H1 (cell line): ENCODE results near the gene SETD1B. TPM values are rescaled to one million over a fixed set of nuclear protein-coding genes. Genes with fewer than 3 reads are reported as not detected.

Experiments used
- CBX5 ChIP-seq: fragments of 300-800, 300-1000 bp; sonication (generic); IDR thresholded peaks from 2 replicates; pipeline ENCODE4 v1.7.1; 2016; ENCODE audit warnings: antibody characterized with exemption, low read length, low read depth
- CEBPB ChIP-seq: IDR thresholded peaks from 2 replicates; pipeline ENCODE4 v1.6.1; 2012; ENCODE audit warnings: low read depth, low read length
- EZH2 ChIP-seq: fragments of 200-600 bp; sonication (generic); IDR thresholded peaks from 2 replicates; pipeline ENCODE4 v1.7.1; 2012; ENCODE audit warnings: low read depth, mild to moderate bottlenecking, moderate library complexity, low read length, inconsistent platforms; ENCODE audit not compliant: severe bottlenecking
- FOSL1 ChIP-seq: IDR thresholded peaks from 2 replicates; pipeline ENCODE4 v1.6.1; 2011; ENCODE audit warnings: mild to moderate bottlenecking, low read depth, low read length, moderate library complexity; ENCODE audit not compliant: insufficient read depth
- JUN ChIP-seq: IDR thresholded peaks from 2 replicates; pipeline ENCODE4 v1.6.1; 2011; ENCODE audit warnings: low read depth, mild to moderate bottlenecking, improper control_type of control experiment, low read length
- KDM1A ChIP-seq: fragments of 200-600, 300-600 bp; sonication (generic); IDR thresholded peaks from 2 replicates; pipeline ENCODE4 v1.7.1; 2016; ENCODE audit warnings: mild to moderate bottlenecking, low read length, borderline replicate concordance
- KDM4A ChIP-seq: IDR thresholded peaks from one replicate; pipeline ENCODE4 v1.7.1; 2012; ENCODE audit warnings: low read depth, mild to moderate bottlenecking, moderate library complexity, low read length, inconsistent platforms; ENCODE audit not compliant: severe bottlenecking
- POLR2AphosphoS5 ChIP-seq: IDR thresholded peaks from 2 replicates; pipeline ENCODE4 v1.6.1; 2011; ENCODE audit warnings: low read depth, low read length
- RAD21 ChIP-seq, 2 experiments: IDR thresholded peaks in 1 of 2; conservative IDR thresholded peaks in 1 of 2; 2 replicates each; pipeline ENCODE4 v1.6.1; 2011; ENCODE audit warnings: low read depth in 2 of 2, low read length in 2 of 2, improper control_type of control experiment in 1 of 2, inconsistent platforms in 1 of 2, mild to moderate bottlenecking in 1 of 2, moderate library complexity in 1 of 2
- RXRA ChIP-seq: IDR thresholded peaks from 2 replicates; pipeline ENCODE4 v1.6.1; 2011; ENCODE audit warnings: low read depth, mild to moderate bottlenecking, low read length, moderate library complexity; ENCODE audit not compliant: insufficient read depth
- SAP30 ChIP-seq: fragments of 300-600 bp; sonication (generic); IDR thresholded peaks from 2 replicates; pipeline ENCODE4 v1.7.1; 2012; ENCODE audit warnings: low read length, moderate library complexity, mild to moderate bottlenecking, inconsistent platforms; ENCODE audit not compliant: insufficient read depth, insufficient replicate concordance
- SIN3A ChIP-seq, 2 experiments: IDR thresholded peaks in 1 of 2; conservative IDR thresholded peaks in 1 of 2; 2 replicates each; pipeline ENCODE4 v1.6.1; 2011 to 2012; ENCODE audit warnings: low read length in 2 of 2, improper control_type of control experiment in 1 of 2, low read depth in 1 of 2, mild to moderate bottlenecking in 1 of 2
- SP4 ChIP-seq: IDR thresholded peaks from 2 replicates; pipeline ENCODE4 v1.6.1; 2012; ENCODE audit warnings: low read length, inconsistent platforms
- SRF ChIP-seq: IDR thresholded peaks from 2 replicates; pipeline ENCODE4 v1.6.1; 2011; ENCODE audit warnings: mild to moderate bottlenecking, low read depth, low read length, moderate library complexity
- YY1 ChIP-seq: IDR thresholded peaks from 2 replicates; pipeline ENCODE4 v1.6.1; 2011; ENCODE audit warnings: low read depth, mild to moderate bottlenecking, low read length
- polyA plus RNA-seq, 7 experiments: library from polyadenylated mRNA; depleted of rRNA in 3 of 7; stranded (reverse) in 5 of 7; unstranded in 2 of 7; fragments of >200 nt in 5 of 7; fragments of 200-250 nt in 2 of 7; gene quantifications; 1 replicate in 5 of 7; 2 replicates in 1 of 7; 4 replicates in 1 of 7; pipeline versions ENCODE4 v1.2.1 to v1.2.3, GENCODE V29; 2011 to 2013; ENCODE audit warnings: missing spikeins in 2 of 7, mixed read lengths in 2 of 7
- total RNA-seq: library from RNA; stranded (reverse); fragmentation: NEBNext Ultra II Directional; extraction: Animal tissue kit (Norgen Biotek cat#: 25700); gene quantifications from 2 replicates; pipeline ENCODE4 v1.2.1, GENCODE V29; 2021
- TF ChIP-seq, protein P1 (sequence below), 3 experiments: IDR thresholded peaks; 1 replicate in 2 of 3; 2 replicates in 1 of 3; pipeline versions ENCODE4 v1.5.1 to v1.6.1; 2011; ENCODE audit warnings: low read length in 3 of 3, mild to moderate bottlenecking in 3 of 3, inconsistent platforms in 2 of 3, low read depth in 1 of 3, moderate library complexity in 1 of 3; ENCODE audit not compliant: insufficient read depth in 1 of 3; ENCODE audit errors: control extremely low read depth in 1 of 3
- TF ChIP-seq, protein P2 (sequence below): IDR thresholded peaks from 2 replicates; pipeline ENCODE4 v1.6.1; 2011; ENCODE audit warnings: low read depth, mild to moderate bottlenecking, low read length; ENCODE audit not compliant: insufficient read depth
- TF ChIP-seq, protein P3 (sequence below): IDR thresholded peaks from 2 replicates; pipeline ENCODE4 v1.6.1; 2012; ENCODE audit warnings: low read length, inconsistent platforms

SETD1B gene
- total and polyA plus RNA-seq, 2 of the 8 experiments (the other 6 are each of a cell fraction or from before 2014, with no cell fraction given): 1.3 to 17.7 TPM

DNA sequence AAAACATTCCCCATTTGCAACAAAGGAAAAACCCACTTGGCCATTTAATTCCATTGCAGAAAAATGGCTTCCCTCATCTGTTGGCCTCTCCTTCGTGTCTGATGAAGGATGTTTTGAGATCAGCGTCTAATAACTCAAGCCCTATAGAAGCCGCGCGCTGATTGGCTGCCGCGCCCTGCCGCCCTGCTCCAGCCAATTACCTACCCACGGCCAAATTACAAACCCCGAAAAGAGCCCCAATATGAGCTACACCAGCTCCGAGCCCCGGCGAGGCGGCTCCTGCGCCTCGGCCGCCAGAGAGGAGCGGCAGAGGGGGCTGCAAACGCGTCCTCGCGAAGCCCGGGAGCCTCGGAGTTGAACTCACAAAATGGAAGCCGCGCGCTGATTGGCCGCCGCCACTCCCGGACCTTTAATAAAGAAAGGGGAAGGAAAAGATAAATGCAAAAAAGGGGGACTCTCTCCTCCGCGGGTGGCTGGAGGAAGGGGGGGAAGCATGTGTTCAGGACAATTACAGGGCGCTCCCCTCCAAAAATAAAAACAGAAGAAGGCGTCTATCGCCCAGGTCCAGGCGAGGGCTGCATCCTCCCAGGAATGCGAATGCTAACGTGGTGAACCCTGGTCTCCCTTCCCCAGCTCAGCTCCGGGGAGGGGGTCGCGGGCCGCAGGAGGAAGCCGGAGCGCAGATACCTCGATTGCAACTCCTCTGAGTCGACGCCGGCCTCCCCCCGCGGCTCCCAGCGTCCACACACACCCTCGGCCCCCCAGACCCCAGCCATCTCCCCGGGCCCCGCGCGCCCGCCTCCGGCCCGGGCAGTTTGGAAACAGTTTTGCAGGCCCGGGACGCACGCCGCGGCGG lies 738 bp upstream of the SETD1B start (continued):
- TF ChIP-seq, protein P1, sequence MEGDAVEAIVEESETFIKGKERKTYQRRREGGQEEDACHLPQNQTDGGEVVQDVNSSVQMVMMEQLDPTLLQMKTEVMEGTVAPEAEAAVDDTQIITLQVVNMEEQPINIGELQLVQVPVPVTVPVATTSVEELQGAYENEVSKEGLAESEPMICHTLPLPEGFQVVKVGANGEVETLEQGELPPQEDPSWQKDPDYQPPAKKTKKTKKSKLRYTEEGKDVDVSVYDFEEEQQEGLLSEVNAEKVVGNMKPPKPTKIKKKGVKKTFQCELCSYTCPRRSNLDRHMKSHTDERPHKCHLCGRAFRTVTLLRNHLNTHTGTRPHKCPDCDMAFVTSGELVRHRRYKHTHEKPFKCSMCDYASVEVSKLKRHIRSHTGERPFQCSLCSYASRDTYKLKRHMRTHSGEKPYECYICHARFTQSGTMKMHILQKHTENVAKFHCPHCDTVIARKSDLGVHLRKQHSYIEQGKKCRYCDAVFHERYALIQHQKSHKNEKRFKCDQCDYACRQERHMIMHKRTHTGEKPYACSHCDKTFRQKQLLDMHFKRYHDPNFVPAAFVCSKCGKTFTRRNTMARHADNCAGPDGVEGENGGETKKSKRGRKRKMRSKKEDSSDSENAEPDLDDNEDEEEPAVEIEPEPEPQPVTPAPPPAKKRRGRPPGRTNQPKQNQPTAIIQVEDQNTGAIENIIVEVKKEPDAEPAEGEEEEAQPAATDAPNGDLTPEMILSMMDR (IDR thresholded peaks at IDR 0.05; ENCODE audit: control extremely low read depth in 1 of 3, insufficient read depth in 1 of 3, low read depth in 1 of 3, low read length in 3 of 3): no peak
- TF ChIP-seq SP4 (no peak; the same call in 1 of the 2 replicates), RXRA (no peak), YY1 (peak; percentile 94), CBX5 (no peak), CEBPB (no peak), KDM4A (peak; percentile 13), SIN3A (conservative IDR thresholded peaks at IDR 0.05 in 1 of 2, IDR thresholded peaks at IDR 0.05 in 1 of 2; ENCODE audit: low read depth in 1 of 2, low read length in 2 of 2) (no peak; a peak in 1 of 4 replicates), EZH2 (no peak), SRF (no peak), KDM1A (no peak), FOSL1 (no peak), RAD21 (IDR thresholded peaks at IDR 0.05 in 1 of 2, conservative IDR thresholded peaks at IDR 0.05 in 1 of 2; ENCODE audit: low read depth in 2 of 2, low read length in 2 of 2) (no peak), SAP30 (no peak), POLR2AphosphoS5 (peak; percentile 94), JUN (no peak)
- TF ChIP-seq, protein P2, sequence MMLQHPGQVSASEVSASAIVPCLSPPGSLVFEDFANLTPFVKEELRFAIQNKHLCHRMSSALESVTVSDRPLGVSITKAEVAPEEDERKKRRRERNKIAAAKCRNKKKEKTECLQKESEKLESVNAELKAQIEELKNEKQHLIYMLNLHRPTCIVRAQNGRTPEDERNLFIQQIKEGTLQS: no peak
- TF ChIP-seq, protein P3, sequence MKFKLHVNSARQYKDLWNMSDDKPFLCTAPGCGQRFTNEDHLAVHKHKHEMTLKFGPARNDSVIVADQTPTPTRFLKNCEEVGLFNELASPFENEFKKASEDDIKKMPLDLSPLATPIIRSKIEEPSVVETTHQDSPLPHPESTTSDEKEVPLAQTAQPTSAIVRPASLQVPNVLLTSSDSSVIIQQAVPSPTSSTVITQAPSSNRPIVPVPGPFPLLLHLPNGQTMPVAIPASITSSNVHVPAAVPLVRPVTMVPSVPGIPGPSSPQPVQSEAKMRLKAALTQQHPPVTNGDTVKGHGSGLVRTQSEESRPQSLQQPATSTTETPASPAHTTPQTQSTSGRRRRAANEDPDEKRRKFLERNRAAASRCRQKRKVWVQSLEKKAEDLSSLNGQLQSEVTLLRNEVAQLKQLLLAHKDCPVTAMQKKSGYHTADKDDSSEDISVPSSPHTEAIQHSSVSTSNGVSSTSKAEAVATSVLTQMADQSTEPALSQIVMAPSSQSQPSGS: no peak
